ENCODE data around the gene WSCD1. TPM values are rescaled to one million over a fixed set of nuclear protein-coding genes. Genes with fewer than 3 reads are reported as not detected.

The WSCD1 gene
- total and polyA plus RNA-seq, 2 donors (not counting 3 experiments of a cell fraction or from before 2014, with no cell fraction given) = 21.5 to 49.4 TPM

- DNase-seq (ENCODE audit: low read depth, low spot score) = no peak
- no peak overlapping the region for H3K9ac ChIP-seq (replicated peaks; ENCODE audit: extremely low read depth, insufficient read depth, low read length)
- no peaks in the 10 kb centered on the region for H3K36me3 ChIP-seq (ENCODE audit: control insufficient read depth in 2 of 2, extremely low read depth in 1 of 2, insufficient read depth in 2 of 2, low read length in 2 of 2)
- dilution Hi-C loops (cut with MboI; ENCODE audit: extremely low pct_ligation_motif_present, low sequenced_read_pairs) (no loop called here), intact Hi-C loops (cut with micrococcal nuclease) (no loop called here)
- no peak overlapping the region for H3K27ac ChIP-seq (ENCODE audit: insufficient read depth, low read depth, low read length)
- H3K79me2 ChIP-seq (ENCODE audit: control insufficient read depth, insufficient read depth, low read length) = no peaks in the 10 kb centered on the region
- ChIA-PET POLR2A (no interaction called here), CTCF (interaction anchor here (1.7 kb wide), 1 partner anchor 19 kb away, joined by 3 read pairs; no protein-coding TSS in a partner anchor)
- no peak for FAIRE-seq
- peaks cover 0 to 1% of the 10 kb centered on the region in 2 experiments for H3K27me3 ChIP-seq (ENCODE audit: control insufficient read depth in 2 of 2, insufficient read depth in 2 of 2, low read length in 2 of 2)
- H3K4me2 ChIP-seq (ENCODE audit: insufficient read depth, low read length) = no peak overlapping the region
- no peak overlapping the region for H3K4me3 ChIP-seq (replicated peaks in 1 of 3; ENCODE audit: insufficient read depth in 1 of 3, low read depth in 1 of 3, low read length in 3 of 3)
- H3K9me3 ChIP-seq (replicated peaks; ENCODE audit: control insufficient read depth, insufficient read depth, low read length) = no peaks in the 10 kb centered on the region
- H3K4me1 ChIP-seq (ENCODE audit: control insufficient read depth, extremely low read depth, insufficient read depth, low read length) = no peaks in the 10 kb centered on the region
- BruUV-seq (replicated peaks) = no TSS peak
- no peaks in the 10 kb centered on the region for H3K9me1 ChIP-seq (replicated peaks; ENCODE audit: control insufficient read depth, extremely low read depth, insufficient read depth, low read length)
- H4K20me1 ChIP-seq (replicated peaks; ENCODE audit: control insufficient read depth, extremely low read depth, insufficient read depth, low read length) = no peaks in the 10 kb centered on the region
- no peak for TF ChIP-seq JUN (IDR thresholded peaks at IDR 0.05; ENCODE audit: borderline replicate concordance, insufficient read depth, insufficient read length, low read depth)
- no peak for TF ChIP-seq FOS (IDR thresholded peaks at IDR 0.05; ENCODE audit: borderline replicate concordance, insufficient read depth, low read length)
- TF ChIP-seq MAX (IDR thresholded peaks at IDR 0.05; ENCODE audit: insufficient read depth, insufficient read length) = no peak
- no peak for TF ChIP-seq EZH2 (IDR thresholded peaks at IDR 0.05; ENCODE audit: borderline replicate concordance, low read depth, low read length, severe bottlenecking)
- no peak for TF ChIP-seq CTCF (IDR thresholded peaks at IDR 0.05; ENCODE audit: extremely low read depth in 1 of 2, insufficient read depth in 1 of 2, low read depth in 1 of 2, low read length in 2 of 2)
- no peak for TF ChIP-seq POLR2A (IDR thresholded peaks at IDR 0.05; ENCODE audit: low read depth, low read length)
- no peak for TF ChIP-seq MYC (IDR thresholded peaks at IDR 0.05; ENCODE audit: low read depth, low read length)
- no peak for TF ChIP-seq GATA2 (IDR thresholded peaks at IDR 0.05; ENCODE audit: insufficient read depth, insufficient read length, low read depth, low read length)
- no peak for TF ChIP-seq POLR2AphosphoS5 (IDR thresholded peaks at IDR 0.05; ENCODE audit: insufficient read depth, low read depth, low read length)
- H2AFZ ChIP-seq (ENCODE audit: low read depth, low read length) = no peak overlapping the region
These were observed 65.8 kb downstream of the WSCD1 start for GRCh38 chr17:6135996-6136395.

Measured in endothelial cell of umbilical vein (primary cell).